HEK293 (cell line): ENCODE measurements around the gene FOSL1.
A peak's percentile ranks its signal among the peaks of the same experiment; 100 is the strongest.

Source experiments
- BCL6B ChIP-seq: fragments of 450-650 bp; formaldehyde crosslinking; IDR thresholded peaks from 2 replicates; pipeline ENCODE4 v1.5.1; 2017; ENCODE audit warnings: missing biosample characterization, missing genetic modification characterization
- INSM2 ChIP-seq: fragments of 450-650 bp; formaldehyde crosslinking; IDR thresholded peaks from 2 replicates; pipeline ENCODE4 v1.5.1; 2016; ENCODE audit warnings: missing biosample characterization, missing genetic modification characterization
- KLF17 ChIP-seq: fragments of 450-650 bp; formaldehyde crosslinking; IDR thresholded peaks from 2 replicates; pipeline ENCODE4 v1.5.1; 2016; ENCODE audit warnings: missing biosample characterization, missing genetic modification characterization
- PRDM10 ChIP-seq: fragments of 450-650 bp; formaldehyde crosslinking; IDR thresholded peaks from 2 replicates; pipeline ENCODE4 v1.5.1; 2016; ENCODE audit warnings: missing biosample characterization, missing genetic modification characterization
- SALL2 ChIP-seq: fragments of 450-650 bp; formaldehyde crosslinking; IDR thresholded peaks from 2 replicates; pipeline ENCODE4 v1.5.0; 2017; ENCODE audit warnings: missing biosample characterization, mild to moderate bottlenecking, missing genetic modification characterization, borderline replicate concordance
- SP3 ChIP-seq: fragments of 450-650 bp; formaldehyde crosslinking; IDR thresholded peaks from 2 replicates; pipeline ENCODE4 v1.5.1; 2016; ENCODE audit warnings: missing biosample characterization, missing genetic modification characterization
- TCF7L2 ChIP-seq: IDR thresholded peaks from 2 replicates; pipeline ENCODE4 v1.6.1; 2011; ENCODE audit warnings: low read depth, mild to moderate bottlenecking, inconsistent platforms, low read length, moderate library complexity, borderline replicate concordance
- ZFP41 ChIP-seq: fragments of 450-650 bp; formaldehyde crosslinking; IDR thresholded peaks from 2 replicates; pipeline ENCODE4 v1.5.1; 2016; ENCODE audit warnings: missing biosample characterization, missing genetic modification characterization, borderline replicate concordance
- ZNF18 ChIP-seq: fragments of 450-650 bp; formaldehyde crosslinking; IDR thresholded peaks from 2 replicates; pipeline ENCODE4 v1.5.1; 2016; ENCODE audit warnings: missing biosample characterization, missing genetic modification characterization
- ZNF184 ChIP-seq: fragments of 450-650 bp; IDR thresholded peaks from 2 replicates; pipeline ENCODE4 v1.5.1; 2018; ENCODE audit warnings: missing biosample characterization, mild to moderate bottlenecking, missing genetic modification characterization
- ZNF214 ChIP-seq: fragments of 450-650 bp; formaldehyde crosslinking; IDR thresholded peaks from 2 replicates; pipeline ENCODE4 v1.5.1; 2017; ENCODE audit warnings: missing biosample characterization, mild to moderate bottlenecking, missing genetic modification characterization, borderline replicate concordance
- ZNF23 ChIP-seq: fragments of 450-650 bp; formaldehyde crosslinking; IDR thresholded peaks from 2 replicates; pipeline ENCODE4 v1.5.1; 2016; ENCODE audit warnings: missing biosample characterization, missing genetic modification characterization, borderline replicate concordance
- ZNF26 ChIP-seq: fragments of 450-650 bp; formaldehyde crosslinking; IDR thresholded peaks from 2 replicates; pipeline ENCODE4 v1.5.1; 2016; ENCODE audit warnings: missing biosample characterization, missing genetic modification characterization
- ZNF629 ChIP-seq: fragments of 450-650 bp; formaldehyde crosslinking; IDR thresholded peaks from 2 replicates; pipeline ENCODE4 v1.5.1; 2017; ENCODE audit warnings: missing biosample characterization, missing genetic modification characterization
- ZSCAN18 ChIP-seq: fragments of 450-650 bp; formaldehyde crosslinking; IDR thresholded peaks from 2 replicates; pipeline ENCODE4 v1.5.1; 2016; ENCODE audit warnings: missing biosample characterization, missing genetic modification characterization
- ZSCAN4 ChIP-seq: fragments of 450-650 bp; formaldehyde crosslinking; IDR thresholded peaks from 2 replicates; pipeline ENCODE4 v1.5.1; 2017; ENCODE audit warnings: missing biosample characterization, missing genetic modification characterization

The FOSL1 gene

GRCh38 chr11:65919141-65919572 lies 19.0 kb upstream of the FOSL1 start, which contains the start of gene DRAP1 (continued):
- TF ChIP-seq ZFP41 (tag by site-specific recombination) (no peak), BCL6B (tag by site-specific recombination) (0 out of 2 replicates have a peak, but pooled peaks have one; percentile 27), TCF7L2 (no peak), ZNF214 (no peak), ZNF26 (tag by site-specific recombination) (no peak), SP3 (tag by site-specific recombination) (peak; percentile 65), ZSCAN4 (no peak), ZNF629 (tag by site-specific recombination) (peak; percentile 38; the same call in 1 of the 2 replicates), ZNF18 (no peak), ZNF184 (tag by site-specific recombination) (peak; percentile 96), INSM2 (tag by site-specific recombination) (no peak), SALL2 (tag by site-specific recombination) (0 out of 2 replicates have a peak, but pooled peaks have one; percentile 51), ZNF23 (tag by site-specific recombination) (no peak), ZSCAN18 (tag by site-specific recombination) (0 out of 2 replicates have a peak, but pooled peaks have one; percentile 75), PRDM10 (tag by site-specific recombination) (peak; percentile 75), KLF17 (tag by site-specific recombination) (peak; percentile 74)
